HepG2 (cell line): ENCODE measurements around the gene FBLN7. TPM values are rescaled to one million over a fixed set of nuclear protein-coding genes. Genes with fewer than 3 reads are reported as not detected.

ENCODE experiments used
- ARID2 ChIP-seq: sonication (generic); formaldehyde crosslinking; IDR thresholded peaks from 2 replicates; pipeline ENCODE4 v1.8.1; 2022; ENCODE audit warnings: mild to moderate bottlenecking, missing genetic modification reagents, borderline replicate concordance
- ATF1 ChIP-seq: IDR thresholded peaks from 2 replicates; pipeline ENCODE4 v1.6.1; 2016; ENCODE audit warnings: mild to moderate bottlenecking, control low read depth
- CENPT ChIP-seq: sonication (generic); formaldehyde crosslinking; IDR thresholded peaks from 2 replicates; pipeline ENCODE4 v1.8.0; 2022; ENCODE audit warnings: low read depth, mild to moderate bottlenecking, moderate library complexity, missing genetic modification reagents
- DRAP1 ChIP-seq: IDR thresholded peaks from 2 replicates; pipeline ENCODE4 v1.6.1; 2016; ENCODE audit warnings: missing genetic modification reagents, missing compliant biosample characterization
- DZIP1 ChIP-seq: sonication (generic); formaldehyde crosslinking; IDR thresholded peaks from 2 replicates; pipeline ENCODE4 v1.5.0; 2020; ENCODE audit warnings: mild to moderate bottlenecking, missing genetic modification reagents
- HNRNPUL1 ChIP-seq: fragments of 200-400 bp; formaldehyde crosslinking; IDR thresholded peaks from 2 replicates; pipeline ENCODE4 v1.6.1; 2017; ENCODE audit warnings: low read depth, mild to moderate bottlenecking, low read length, moderate library complexity
- HOXA7 ChIP-seq: sonication (generic); formaldehyde crosslinking; IDR thresholded peaks from 2 replicates; pipeline ENCODE4 v1.8.1; 2022; ENCODE audit warnings: mild to moderate bottlenecking, missing genetic modification reagents, moderate library complexity
- MXD1 ChIP-seq: sonication (generic); formaldehyde crosslinking; IDR thresholded peaks from 2 replicates; pipeline ENCODE4 v1.4.0; 2020; ENCODE audit warnings: mild to moderate bottlenecking, missing genetic modification reagents
- NR2F6 ChIP-seq, 2 experiments: IDR thresholded peaks; 2 replicates each; pipeline ENCODE4 v1.6.1; 2016; ENCODE audit warnings: antibody characterized with exemption in 1 of 2, mild to moderate bottlenecking in 1 of 2
- PBX3 ChIP-seq: sonication (generic); formaldehyde crosslinking; IDR thresholded peaks from 2 replicates; pipeline ENCODE4 v1.8.1; 2023; ENCODE audit warnings: missing genetic modification reagents, inconsistent platforms, borderline replicate concordance
- PCBP1 ChIP-seq: fragments of 200-400 bp; formaldehyde crosslinking; IDR thresholded peaks from 2 replicates; pipeline ENCODE4 v1.6.1; 2017; ENCODE audit warnings: mild to moderate bottlenecking, low read depth, low read length, borderline replicate concordance
- PTBP1 ChIP-seq: fragments of 200-400 bp; formaldehyde crosslinking; IDR thresholded peaks from 2 replicates; pipeline ENCODE4 v1.6.1; 2018; ENCODE audit warnings: low read length, low read depth; ENCODE audit not compliant: poor library complexity, severe bottlenecking
- RERE ChIP-seq: IDR thresholded peaks from 2 replicates; pipeline ENCODE4 v1.6.1; 2016; ENCODE audit warnings: low read depth, missing genetic modification reagents, missing compliant biosample characterization
- TARDBP ChIP-seq: sonication (generic); formaldehyde crosslinking; IDR thresholded peaks from 2 replicates; pipeline ENCODE4 v1.8.0; 2022; ENCODE audit warnings: mild to moderate bottlenecking, missing genetic modification reagents
- TFAP4 ChIP-seq: sonication (generic); IDR thresholded peaks from 2 replicates; pipeline ENCODE4 v1.6.1; 2016; ENCODE audit warnings: low read depth, borderline replicate concordance
- ZNF414 ChIP-seq: sonication (generic); formaldehyde crosslinking; IDR thresholded peaks from 2 replicates; pipeline ENCODE4 v1.5.0; 2020; ENCODE audit warnings: missing genetic modification reagents
- polyA plus RNA-seq, 8 experiments: library from polyadenylated mRNA; depleted of rRNA in 3 of 8; stranded (reverse) in 7 of 8; unstranded in 1 of 8; fragments of >200 nt; fragmentation: Illumina TruSeq in 4 of 8; extraction: Trizol in 4 of 8; gene quantifications; 2 replicates each; pipeline versions ENCODE4 v1.2.1 to v1.2.3, GENCODE V29; 2011 to 2016; ENCODE audit warnings: low read depth in 4 of 8, missing spikeins in 1 of 8, mixed read lengths in 1 of 8; ENCODE audit not compliant: insufficient read depth in 1 of 8
- total RNA-seq, 5 experiments: library from RNA; depleted of rRNA; stranded (reverse); fragments of >200 nt; fragmentation: Illumina TruSeq; extraction: Trizol; gene quantifications; 2 replicates each; pipeline ENCODE4 v1.2.3, GENCODE V29; 2016; ENCODE audit warnings: low read depth in 1 of 5

The FBLN7 gene
- total and polyA plus RNA-seq, 2 of the 13 experiments (the other 11 are each of a cell fraction or from before 2014, with no cell fraction given): 1.4 to 2.3 TPM

GRCh38 chr2:112137516-112138158, 548 bp upstream of the FBLN7 start (continued):
- TF ChIP-seq MXD1 (CRISPR knock-in tag): 0 out of 2 replicates have a peak, but pooled peaks have one; percentile 2
- no peak; the same call in 1 of the 2 replicates for TF ChIP-seq TARDBP (CRISPR knock-in tag)
- no peak for TF ChIP-seq PBX3 (CRISPR knock-in tag)
- TF ChIP-seq HNRNPUL1: no peak
- TF ChIP-seq DRAP1 (CRISPR knock-in tag): peak; percentile 43; the same call in 1 of the 2 replicates
- 0 out of 2 replicates have a peak, but pooled peaks have one; percentile 56 for TF ChIP-seq ZNF414
- TF ChIP-seq HOXA7 (CRISPR knock-in tag): no peak
- no peak for TF ChIP-seq PTBP1
- TF ChIP-seq DZIP1 (CRISPR knock-in tag): no peak
- TF ChIP-seq PCBP1: no peak
- no peak for TF ChIP-seq ATF1 (CRISPR knock-in tag)
- no peak for TF ChIP-seq CENPT (CRISPR knock-in tag)
- no peak for TF ChIP-seq RERE (CRISPR knock-in tag)
- no peak for TF ChIP-seq TFAP4
- TF ChIP-seq NR2F6 (IDR thresholded peaks at IDR 0.05): no peak
- no peak for TF ChIP-seq NR2F6 (CRISPR knock-in tag; IDR thresholded peaks at IDR 0.05)
- TF ChIP-seq ARID2 (CRISPR knock-in tag): no peak; the same call in 1 of the 2 replicates
